DND-41 (cell line): ENCODE data around the gene MRPS14.

Experiments
- ATAC-seq: fragments of 200-7000 bp; cut with Tn5 transposase; 3 replicates; pipeline ENCODE4 v1.9.1; 2021; ENCODE audit warnings: low read depth; ENCODE audit not compliant: insufficient read depth
- DNase-seq: peaks from one replicate; pipeline ENCODE4 v3.0.0-alpha.2; 2020
- H2AFZ ChIP-seq: 2 replicates; pipeline ENCODE4 v1.6.0; 2012; ENCODE audit warnings: low read depth, low read length
- H3K27ac ChIP-seq: 2 replicates; pipeline ENCODE4 v1.5.1; 2012; ENCODE audit warnings: low read length, inconsistent platforms
- H3K27me3 ChIP-seq: fragments of 200-600 bp; sonication (generic); 2 replicates; pipeline ENCODE4 v1.6.0; 2012; ENCODE audit warnings: low read length, mild to moderate bottlenecking, inconsistent platforms; ENCODE audit not compliant: insufficient read depth, poor library complexity
- H3K36me3 ChIP-seq: 2 replicates; pipeline ENCODE4 v1.5.1; 2012; ENCODE audit warnings: low read length, inconsistent platforms; ENCODE audit not compliant: insufficient read depth
- H3K4me1 ChIP-seq: 2 replicates; pipeline ENCODE4 v1.5.1; 2012; ENCODE audit warnings: mild to moderate bottlenecking, low read length; ENCODE audit not compliant: insufficient read depth
- H3K4me2 ChIP-seq: 2 replicates; pipeline ENCODE4 v1.6.0; 2012; ENCODE audit warnings: mild to moderate bottlenecking, moderate library complexity, low read length, inconsistent platforms; ENCODE audit not compliant: insufficient read depth
- H3K4me3 ChIP-seq, 2 experiments: fragments of 200-600 bp in 1 of 2; shearing (Covaris generic) in 1 of 2; 2 replicates each; pipeline ENCODE4 v1.5.1; 2012 to 2016; ENCODE audit warnings: inconsistent platforms in 2 of 2, low read length in 2 of 2, mild to moderate bottlenecking in 2 of 2, low read depth in 1 of 2, moderate library complexity in 1 of 2
- H3K79me2 ChIP-seq: 2 replicates; pipeline ENCODE4 v1.6.0; 2012; ENCODE audit warnings: low read length, inconsistent platforms; ENCODE audit not compliant: insufficient read depth
- H3K9ac ChIP-seq: 2 replicates; pipeline ENCODE4 v1.6.0; 2012; ENCODE audit warnings: low read depth, mild to moderate bottlenecking, inconsistent platforms, low read length, moderate library complexity
- H3K9me3 ChIP-seq: 2 replicates; pipeline ENCODE4 v1.5.1; 2012; ENCODE audit warnings: low read length, moderate library complexity, mild to moderate bottlenecking, inconsistent platforms; ENCODE audit not compliant: insufficient read depth, severe bottlenecking
- H4K20me1 ChIP-seq: 2 replicates; pipeline ENCODE4 v1.6.0; 2012; ENCODE audit warnings: low read length; ENCODE audit not compliant: insufficient read depth
- CTCF ChIP-seq: IDR thresholded peaks from 2 replicates; pipeline ENCODE4 v1.5.1; 2012; ENCODE audit warnings: borderline replicate concordance, low read length, moderate library complexity, mild to moderate bottlenecking; ENCODE audit not compliant: poor library complexity, severe bottlenecking; ENCODE audit errors: extremely low read depth
- EZH2 ChIP-seq: IDR thresholded peaks from 3 replicates; pipeline ENCODE4 v1.6.1; 2012; ENCODE audit warnings: borderline replicate concordance, low read depth, mild to moderate bottlenecking, moderate library complexity, low read length, inconsistent platforms; ENCODE audit not compliant: severe bottlenecking

MRPS14 gene

GRCh38 chr1:175013445-175013844 lies 9.8 kb downstream of the MRPS14 start:
- no peak overlapping the region for H3K9ac ChIP-seq
- ATAC-seq = no peak

GRCh38 chr1:175009532-175009931 lies 13.7 kb downstream of the MRPS14 start:
- Histone ChIP-seq H3K4me2 (no peak overlapping the region), H3K9me3 (no peaks in the 10 kb centered on the region), H3K9ac (no peak overlapping the region), H3K27me3 (no peaks in the 10 kb centered on the region), H3K4me1 (peaks cover 6% of the 10 kb centered on the region; the same call in 1 of the 2 replicates), H3K79me2 (peaks cover 73% of the 10 kb centered on the region), H3K27ac (no peak overlapping the region), H3K4me3 (no peak overlapping the region), H3K36me3 (peaks cover 99% of the 10 kb centered on the region), H4K20me1 (peaks cover 38% of the 10 kb centered on the region; the same call in 1 of the 2 replicates), H2AFZ (no peak overlapping the region)
- ATAC-seq (no peak), DNase-seq (no peak)
- no peak for TF ChIP-seq EZH2
- no peak for TF ChIP-seq CTCF

More at GRCh38 chr1:175013445-175013844, 9.8 kb downstream of the MRPS14 start:
- no peak overlapping the region for H3K27ac ChIP-seq
- H3K4me1 ChIP-seq = no peaks in the 10 kb centered on the region
- H3K4me2 ChIP-seq = no peak overlapping the region
- H3K36me3 ChIP-seq = peaks cover 98% of the 10 kb centered on the region
- H3K79me2 ChIP-seq = peaks cover 51% of the 10 kb centered on the region
- no peaks in the 10 kb centered on the region for H3K27me3 ChIP-seq
- no peaks in the 10 kb centered on the region for H3K9me3 ChIP-seq
- no peak overlapping the region for H2AFZ ChIP-seq
- peaks cover 6% of the 10 kb centered on the region; the same call in 1 of the 2 replicates for H4K20me1 ChIP-seq
- no peak overlapping the region for H3K4me3 ChIP-seq
- no peak for DNase-seq
- TF ChIP-seq EZH2 (no peak), CTCF (no peak)

GRCh38 chr1:175005085-175005783 lies 18.0 kb downstream of the MRPS14 start:
- Histone ChIP-seq H3K9ac (no peak overlapping the region), H3K79me2 (peaks cover 96% of the 10 kb centered on the region), H2AFZ (no peak overlapping the region), H3K9me3 (no peaks in the 10 kb centered on the region), H4K20me1 (peaks cover 68% of the 10 kb centered on the region; the same call in 1 of the 2 replicates), H3K4me2 (peak overlapping the region; percentile 20; the same call in 1 of the 2 replicates), H3K27me3 (no peaks in the 10 kb centered on the region), H3K36me3 (peaks cover 61% of the 10 kb centered on the region), H3K4me1 (peaks cover 44% of the 10 kb centered on the region), H3K4me3 (no peak overlapping the region), H3K27ac (no peak overlapping the region)
- ATAC-seq = no peak
- DNase-seq = no peak
- TF ChIP-seq EZH2 (no peak), CTCF (no peak)
